ENCODE data around the gene HMGB2. TPM values are rescaled to one million over a fixed set of nuclear protein-coding genes. Genes with fewer than 3 reads are reported as not detected.

HMGB2 gene
- polyA plus RNA-seq, 1 donor from 2014 or later: 184 TPM

- Histone ChIP-seq H3K4me2 (ENCODE audit: low read length) (no peak overlapping the region), H3K9me2 (ENCODE audit: insufficient read depth, low read length) (no peaks in the 10 kb centered on the region), H3K27me3 (ENCODE audit: insufficient read depth, low read depth, low read length) (no peaks in the 10 kb centered on the region), H3K9ac (ENCODE audit: low read length) (no peak overlapping the region), H3K4me3 (ENCODE audit: low read length) (no peak overlapping the region), H2AFZ (ENCODE audit: low read depth, low read length) (no peak overlapping the region), H3K79me2 (replicated peaks; ENCODE audit: insufficient read depth, low read length) (no peaks in the 10 kb centered on the region), H3K27ac (ENCODE audit: low read length) (no peak overlapping the region), H3F3A (ENCODE audit: insufficient read depth, low read length, poor library complexity, severe bottlenecking) (no peaks in the 10 kb centered on the region), H4K20me1 (ENCODE audit: insufficient read depth) (no peaks in the 10 kb centered on the region), H3K36me3 (ENCODE audit: insufficient read depth, low read length) (no peaks in the 10 kb centered on the region), H3K9me3 (ENCODE audit: low read length) (no peaks in the 10 kb centered on the region)
- no peak for TF ChIP-seq REST (IDR thresholded peaks at IDR 0.05; ENCODE audit: borderline replicate concordance)
- no peak for TF ChIP-seq SMC3 (conservative IDR thresholded peaks at IDR 0.05; ENCODE audit: poor library complexity)
- TF ChIP-seq MXI1 (conservative IDR thresholded peaks at IDR 0.05; ENCODE audit: poor library complexity, severe bottlenecking): no peak
- no peak for TF ChIP-seq POLR2AphosphoS5 (IDR thresholded peaks at IDR 0.05)
- TF ChIP-seq EP300 (conservative IDR thresholded peaks at IDR 0.05; ENCODE audit: poor library complexity, severe bottlenecking): no peak
- TF ChIP-seq RAD21 (conservative IDR thresholded peaks at IDR 0.05): no peak
- TF ChIP-seq TAF1 (IDR thresholded peaks at IDR 0.05; ENCODE audit: low read depth): no peak
- TF ChIP-seq EZH2 (IDR thresholded peaks at IDR 0.05; ENCODE audit: borderline replicate concordance, insufficient read depth, low read length, poor library complexity, severe bottlenecking): no peak
- no peak for TF ChIP-seq CTCF (IDR thresholded peaks at IDR 0.05; ENCODE audit: poor library complexity, severe bottlenecking)
These were observed 9.8 kb upstream of the HMGB2 start for GRCh38 chr4:173343832-173344397.

GRCh38 chr4:173337463-173337862 is 3.3 kb upstream of the HMGB2 start:
- TF ChIP-seq CTCF (IDR thresholded peaks at IDR 0.05; ENCODE audit: poor library complexity, severe bottlenecking) (no peak), EZH2 (IDR thresholded peaks at IDR 0.05; ENCODE audit: borderline replicate concordance, insufficient read depth, low read length, poor library complexity, severe bottlenecking) (no peak), POLR2AphosphoS5 (IDR thresholded peaks at IDR 0.05) (no peak), TAF1 (IDR thresholded peaks at IDR 0.05; ENCODE audit: low read depth) (no peak), RAD21 (conservative IDR thresholded peaks at IDR 0.05) (no peak), MXI1 (conservative IDR thresholded peaks at IDR 0.05; ENCODE audit: poor library complexity, severe bottlenecking) (no peak), REST (IDR thresholded peaks at IDR 0.05; ENCODE audit: borderline replicate concordance) (no peak), SMC3 (conservative IDR thresholded peaks at IDR 0.05; ENCODE audit: poor library complexity) (no peak), EP300 (conservative IDR thresholded peaks at IDR 0.05; ENCODE audit: poor library complexity, severe bottlenecking) (no peak)
- no peak overlapping the region for H3K4me2 ChIP-seq (ENCODE audit: low read length)
- peaks cover 10% of the 10 kb centered on the region for H3F3A ChIP-seq (ENCODE audit: insufficient read depth, low read length, poor library complexity, severe bottlenecking)
- H4K20me1 ChIP-seq (ENCODE audit: insufficient read depth): no peaks in the 10 kb centered on the region
- H3K79me2 ChIP-seq (replicated peaks; ENCODE audit: insufficient read depth, low read length): peaks cover 9% of the 10 kb centered on the region
- no peak overlapping the region for H2AFZ ChIP-seq (ENCODE audit: low read depth, low read length)
- H3K36me3 ChIP-seq (ENCODE audit: insufficient read depth, low read length): no peaks in the 10 kb centered on the region
- H3K9me2 ChIP-seq (ENCODE audit: insufficient read depth, low read length): no peaks in the 10 kb centered on the region
- H3K9ac ChIP-seq (ENCODE audit: low read length): no peak overlapping the region
- no peaks in the 10 kb centered on the region for H3K27me3 ChIP-seq (ENCODE audit: insufficient read depth, low read depth, low read length)
- H3K9me3 ChIP-seq (ENCODE audit: low read length): no peaks in the 10 kb centered on the region
- H3K4me3 ChIP-seq (ENCODE audit: low read length): no peak overlapping the region
- H3K27ac ChIP-seq (ENCODE audit: low read length): no peak overlapping the region
